GM20000 (cell line): ENCODE data around the gene CDC27.

Experiments used
- DNase-seq: peaks from one replicate; pipeline ENCODE4 v3.0.0; 2012; ENCODE audit warnings: low spot score
- CTCF ChIP-seq: IDR thresholded peaks from 2 replicates; pipeline ENCODE4 v1.5.1; 2012; ENCODE audit warnings: mild to moderate bottlenecking, control low read depth; ENCODE audit errors: extremely low read depth, missing control alignments

The CDC27 gene

GRCh38 chr17:47207143-47208067, 18.3 kb upstream of the CDC27 start:
- TF ChIP-seq CTCF, result no peak
- DNase-seq, result no peak

- DNase-seq, result peak; percentile 54
Observed at GRCh38 chr17:47205419-47205963, 16.4 kb upstream of the CDC27 start.

GRCh38 chr17:47204722-47205418, 15.8 kb upstream of the CDC27 start:
- TF ChIP-seq CTCF, result no peak
- peak; percentile 55 for DNase-seq

More at GRCh38 chr17:47205419-47205963, 16.4 kb upstream of the CDC27 start:
- no peak for TF ChIP-seq CTCF

GRCh38 chr17:47203984-47204721, 15.1 kb upstream of the CDC27 start:
- no peak for TF ChIP-seq CTCF
- no peak for DNase-seq

GRCh38 chr17:47201166-47201565, 12.1 kb upstream of the CDC27 start:
- no peak for TF ChIP-seq CTCF
- DNase-seq, result no peak

GRCh38 chr17:47200325-47200664, 11.2 kb upstream of the CDC27 start:
- DNase-seq, result no peak
- no peak for TF ChIP-seq CTCF
